IMR-90 (cell line): ENCODE measurements around the gene DSCAML1. TPM values are rescaled to one million over a fixed set of nuclear protein-coding genes. Genes with fewer than 3 reads are reported as not detected.

Experiments used
- ATAC-seq: fragments of 200-7000 bp; cut with Tn5 transposase; 2 replicates; pipeline ENCODE4 v1.9.1; 2020; ENCODE audit warnings: low read depth, mild to moderate bottlenecking, moderate library complexity
- BruUV-seq: library from RNA; stranded (reverse); fragments of 400-500 nt; replicated peaks from 2 replicates; lab custom pipeline; 2021; lab: Mats Ljungman, UMichigan
- CTCF ChIA-PET: fragments of 300-600 bp; formaldehyde crosslinking; extraction: SDS; loops from one replicate; lab custom pipeline; 2021; ENCODE audit warnings: antibody characterized with exemption; lab: Yijun Ruan, JAX
- POLR2A ChIA-PET: fragments of 300-600 bp; sonication (Branson Sonifier 250); formaldehyde crosslinking; loops from one replicate; lab custom pipeline; 2022; ENCODE audit warnings: antibody characterized with exemption; ENCODE audit not compliant: unreplicated experiment; lab: Charles Lee
- DNase-seq: peaks from one replicate; pipeline ENCODE4 v3.0.0; 2013
- H2AFZ ChIP-seq: replicated peaks from 2 replicates; pipeline ENCODE3; 2013; ENCODE audit warnings: low read length, mild to moderate bottlenecking; ENCODE audit not compliant: poor library complexity
- H2AK5ac ChIP-seq: 2 replicates; pipeline ENCODE4 v1.6.1; 2013; ENCODE audit warnings: low read depth, low read length, inconsistent platforms
- H2AK9ac ChIP-seq: replicated peaks from 2 replicates; pipeline ENCODE3; 2013; ENCODE audit warnings: mild to moderate bottlenecking, low read depth, low read length, moderate library complexity; ENCODE audit not compliant: poor library complexity
- H2BK120ac ChIP-seq: 2 replicates; pipeline ENCODE4 v1.6.1; 2013; ENCODE audit warnings: low read depth, low read length, inconsistent platforms
- H2BK15ac ChIP-seq: 3 replicates; pipeline ENCODE4 v1.6.1; 2013; ENCODE audit warnings: low read depth, low read length, inconsistent platforms
- H2BK20ac ChIP-seq: 2 replicates; pipeline ENCODE4 v1.6.1; 2013; ENCODE audit warnings: low read depth, mild to moderate bottlenecking, inconsistent platforms, low read length, moderate library complexity
- H2BK5ac ChIP-seq: 2 replicates; pipeline ENCODE4 v1.6.1; 2013; ENCODE audit warnings: mild to moderate bottlenecking, low read depth, low read length, inconsistent platforms; ENCODE audit not compliant: poor library complexity, severe bottlenecking
- H3K14ac ChIP-seq: replicated peaks from 2 replicates; pipeline ENCODE4 v1.6.1; 2013; ENCODE audit warnings: low read depth, low read length, inconsistent platforms
- H3K18ac ChIP-seq: 2 replicates; pipeline ENCODE4 v1.6.1; 2013; ENCODE audit warnings: low read depth, low read length, control low read depth
- H3K23ac ChIP-seq: 2 replicates; pipeline ENCODE4 v1.6.1; 2013; ENCODE audit warnings: low read depth, low read length, inconsistent platforms
- H3K27ac ChIP-seq: 2 replicates; pipeline ENCODE4 v1.5.1; 2013; ENCODE audit warnings: mild to moderate bottlenecking, control low read depth, low read length; ENCODE audit not compliant: insufficient read depth
- H3K27me3 ChIP-seq: 2 replicates; pipeline ENCODE4 v1.6.1; 2013; ENCODE audit warnings: low read length; ENCODE audit not compliant: control insufficient read depth, insufficient read depth
- H3K36me3 ChIP-seq: 2 replicates; pipeline ENCODE4 v1.6.1; 2013; ENCODE audit warnings: low read length, mixed read lengths; ENCODE audit not compliant: control insufficient read depth, insufficient read depth
- H3K4ac ChIP-seq: 2 replicates; pipeline ENCODE4 v1.6.1; 2013; ENCODE audit warnings: low read depth, low read length, inconsistent platforms
- H3K4me1 ChIP-seq: 2 replicates; pipeline ENCODE4 v1.6.1; 2013; ENCODE audit warnings: low read length, mixed read lengths; ENCODE audit not compliant: control insufficient read depth, insufficient read depth
- H3K4me2 ChIP-seq: 2 replicates; pipeline ENCODE4 v1.6.1; 2013; ENCODE audit warnings: low read depth, mild to moderate bottlenecking, control low read depth, low read length, moderate library complexity
- H3K4me3 ChIP-seq: 2 replicates; pipeline ENCODE4 v1.5.1; 2013; ENCODE audit warnings: low read depth, mild to moderate bottlenecking, control low read depth, low read length, moderate library complexity; ENCODE audit not compliant: insufficient read depth
- H3K56ac ChIP-seq: 2 replicates; pipeline ENCODE4 v1.6.1; 2013; ENCODE audit warnings: low read length, inconsistent platforms; ENCODE audit not compliant: insufficient read depth; ENCODE audit errors: extremely low read depth
- H3K79me1 ChIP-seq, 2 experiments: 2 replicates each; pipeline ENCODE4 v1.6.1; 2013; ENCODE audit warnings: low read length in 2 of 2, inconsistent platforms in 1 of 2, low read depth in 1 of 2
- H3K9ac ChIP-seq: 2 replicates; pipeline ENCODE4 v1.6.1; 2013; ENCODE audit warnings: low read depth, low read length, control low read depth
- H3K9me1 ChIP-seq: 2 replicates; pipeline ENCODE4 v1.6.1; 2013; ENCODE audit warnings: low read length, inconsistent platforms; ENCODE audit not compliant: insufficient read depth
- H3K9me3 ChIP-seq: 2 replicates; pipeline ENCODE4 v1.6.1; 2013; ENCODE audit warnings: low read length; ENCODE audit not compliant: control insufficient read depth, insufficient read depth
- H4K20me1 ChIP-seq: 2 replicates; pipeline ENCODE4 v1.6.1; 2013; ENCODE audit warnings: low read length, inconsistent platforms; ENCODE audit not compliant: insufficient read depth
- H4K5ac ChIP-seq: 2 replicates; pipeline ENCODE4 v1.6.1; 2013; ENCODE audit warnings: mild to moderate bottlenecking, low read depth, low read length, control low read depth
- H4K8ac ChIP-seq, 2 experiments: 2 replicates each; pipeline ENCODE4 v1.6.1; 2013; ENCODE audit warnings: low read depth in 2 of 2, low read length in 2 of 2, control low read depth in 1 of 2, inconsistent platforms in 1 of 2
- H4K91ac ChIP-seq: 2 replicates; pipeline ENCODE4 v1.6.1; 2013; ENCODE audit warnings: low read depth, low read length, inconsistent platforms; ENCODE audit not compliant: insufficient read depth
- MAFK ChIP-seq: IDR thresholded peaks from 2 replicates; pipeline ENCODE4 v1.6.1; 2012; ENCODE audit warnings: low read depth, low read length, improper control_type of control experiment
- SMC3 ChIP-seq: fragments of 150-350 bp; IDR thresholded peaks from 2 replicates; pipeline ENCODE4 v1.6.1; 2016; ENCODE audit warnings: low read depth, mild to moderate bottlenecking, antibody characterized with exemption, low read length, moderate library complexity
- WGBS, 2 experiments: methylation state at CpG; one replicate each; pipeline versions ENCODE4 v1.1.5 to v1.1.7; 2013; ENCODE audit warnings: missing lambda C conversion rate in 2 of 2; ENCODE audit not compliant: insufficient read length in 1 of 2; ENCODE audit errors: extremely low coverage in 2 of 2; 5-methylcytosine and 5-hydroxymethylcytosine counted together
- dilution Hi-C: fragments of 300-500 bp; cut with HindIII; formaldehyde crosslinking; loops from one replicate; pipeline ENCODE4 v1.14.3; 2018; ENCODE audit warnings: low sequenced_read_pairs; ENCODE audit not compliant: unreplicated experiment
- in situ Hi-C: fragments of 300-500 bp; cut with MboI; formaldehyde crosslinking; loops from 3 replicates; pipeline ENCODE4 v1.14.3; 2019; ENCODE audit warnings: low sequenced_read_pairs, inconsistent platforms, mixed read lengths
- intact Hi-C: fragments of 100-400 bp; cut with micrococcal nuclease; formaldehyde crosslinking; loops from 2 replicates; pipeline ENCODE4 v1.10.0; 2022
- polyA plus RNA-seq, 3 experiments: library from polyadenylated mRNA; depleted of rRNA; stranded (reverse); fragments of >200 nt; gene quantifications; 2 replicates each; pipeline ENCODE4 v1.2.3, GENCODE V29; 2012; ENCODE audit warnings: low replicate concordance in 1 of 3
- total RNA-seq: library from RNA; depleted of rRNA; stranded (reverse); fragments of >200 nt; gene quantifications from 2 replicates; pipeline ENCODE4 v1.2.3, GENCODE V29; 2012

The DSCAML1 gene
- total and polyA plus RNA-seq, 2 of the 4 experiments (the other 2 are of a cell fraction): not detected

DNA sequence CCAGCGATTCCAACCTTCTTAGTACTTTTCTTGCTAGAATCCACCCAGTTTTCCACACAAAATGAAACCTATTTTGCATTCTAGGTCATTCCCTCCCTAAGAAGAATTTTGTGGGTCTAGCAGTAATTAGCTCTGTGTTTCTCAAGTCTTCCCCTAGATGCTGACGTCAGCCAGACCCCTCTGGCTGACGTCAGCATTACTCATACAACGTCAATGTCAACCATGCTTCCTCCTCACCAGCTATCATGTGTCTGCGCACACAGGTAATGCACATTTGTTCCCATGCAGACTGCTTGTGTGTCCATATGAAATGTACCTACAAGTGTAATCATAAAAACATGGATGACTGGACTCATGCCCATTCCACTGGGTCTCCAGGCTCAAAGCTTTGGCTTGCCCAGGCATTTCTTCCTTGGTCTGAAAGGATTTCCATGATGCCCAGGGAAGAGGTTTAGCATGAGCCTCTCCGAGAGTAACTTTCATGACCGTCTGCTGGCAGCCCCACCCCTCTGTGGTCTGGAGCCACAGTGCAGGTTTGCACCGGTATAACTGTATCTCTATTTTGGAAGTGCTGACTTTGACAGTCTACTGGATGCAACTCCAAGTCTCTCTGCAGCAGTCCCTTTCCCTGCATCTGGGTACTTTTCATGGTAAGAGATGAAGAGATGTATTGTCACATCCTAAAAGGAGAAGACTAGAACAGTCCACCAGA is 58.6 kb downstream of the DSCAML1 start:
- dilution Hi-C loops: no loop called here
- H4K8ac ChIP-seq: no peak overlapping the region

More for the DNA sequence above, 58.6 kb downstream of the DSCAML1 start:
- Histone ChIP-seq H3K4ac (no peak overlapping the region), H2BK20ac (no peak overlapping the region), H3K9ac (no peak overlapping the region), H2AFZ (no peak overlapping the region), H3K23ac (no peak overlapping the region), H2AK9ac (no peak overlapping the region), H2BK5ac (no peak overlapping the region), H2BK120ac (no peak overlapping the region), H3K27me3 (no peaks in the 10 kb centered on the region), H3K18ac (no peak overlapping the region), H2AK5ac (no peak overlapping the region), H2BK15ac (no peak overlapping the region), H3K4me1 (no peaks in the 10 kb centered on the region), H4K91ac (no peak overlapping the region), H3K79me1 (no peaks in the 10 kb centered on the region), H3K56ac (no peak overlapping the region), H3K27ac (no peak overlapping the region), H3K9me3 (no peaks in the 10 kb centered on the region), H3K36me3 (no peaks in the 10 kb centered on the region), H3K4me3 (no peak overlapping the region), H3K9me1 (no peaks in the 10 kb centered on the region), H3K4me2 (no peak overlapping the region), H4K5ac (no peak overlapping the region), H3K14ac (no peak overlapping the region), H4K20me1 (no peaks in the 10 kb centered on the region)
- CTCF ChIA-PET: no interaction called here
- in situ Hi-C loops (no loop called here), intact Hi-C loops (no loop called here)
- ATAC-seq (no peak), DNase-seq (peak; percentile 1)
- BruUV-seq: no TSS peak
- TF ChIP-seq SMC3: no peak
- TF ChIP-seq MAFK: peak; percentile 56; the same call in 1 of the 2 replicates
- POLR2A ChIA-PET: no interaction called here
- WGBS, 2 experiments: 47% methylated on average over 5 of the region's 8 CpGs; no CpG with 5 or more reads in 1 of the 2 experiments
